ENCODE data around the gene SCN10A.

The SCN10A gene

GRCh38 chr3:38722781-38723568 lies 93.0 kb downstream of the SCN10A start:
- DNase-seq (ENCODE audit: low read depth, low spot score), result no peak
- Histone ChIP-seq H3K9me3 (ENCODE audit: low read depth, low read length) (no peaks in the 10 kb centered on the region), H3K4me3 (no peak overlapping the region), H3K9ac (ENCODE audit: insufficient read length) (no peak overlapping the region), H3K27ac (no peak overlapping the region), H3K36me3 (ENCODE audit: insufficient read depth, low read length) (no peaks in the 10 kb centered on the region)
- no peak for TF ChIP-seq FOXP2 (optimal IDR thresholded peaks at IDR 0.05; ENCODE audit: control extremely low read depth, extremely low read length, insufficient read depth)
- no peak for TF ChIP-seq POLR2AphosphoS5 (IDR thresholded peaks at IDR 0.05; ENCODE audit: borderline replicate concordance, low read depth, low read length)
- TF ChIP-seq EZH2 (IDR thresholded peaks at IDR 0.05), result no peak

- no peak for DNase-seq (ENCODE audit: low read depth, low spot score)
- no peak overlapping the region for H3K27ac ChIP-seq
- no peak overlapping the region for H3K4me3 ChIP-seq
- no peaks in the 10 kb centered on the region for H3K36me3 ChIP-seq (ENCODE audit: insufficient read depth, low read length)
- no peaks in the 10 kb centered on the region for H3K9me3 ChIP-seq (ENCODE audit: low read depth, low read length)
- no peak overlapping the region for H3K9ac ChIP-seq (ENCODE audit: insufficient read length)
- TF ChIP-seq FOXP2 (optimal IDR thresholded peaks at IDR 0.05; ENCODE audit: control extremely low read depth, extremely low read length, insufficient read depth) (no peak), EZH2 (IDR thresholded peaks at IDR 0.05) (no peak), POLR2AphosphoS5 (IDR thresholded peaks at IDR 0.05; ENCODE audit: borderline replicate concordance, low read depth, low read length) (no peak)
Observed at GRCh38 chr3:38721207-38721772, 94.7 kb downstream of the SCN10A start.

- DNase-seq (ENCODE audit: low read depth, low spot score), result no peak
- no peak overlapping the region for H3K4me3 ChIP-seq
- no peaks in the 10 kb centered on the region for H3K9me3 ChIP-seq (ENCODE audit: low read depth, low read length)
- H3K36me3 ChIP-seq (ENCODE audit: insufficient read depth, low read length), result no peaks in the 10 kb centered on the region
- no peak overlapping the region for H3K9ac ChIP-seq (ENCODE audit: insufficient read length)
- no peak for TF ChIP-seq EZH2 (IDR thresholded peaks at IDR 0.05)
- TF ChIP-seq FOXP2 (optimal IDR thresholded peaks at IDR 0.05; ENCODE audit: control extremely low read depth, extremely low read length, insufficient read depth), result no peak
- no peak for TF ChIP-seq POLR2AphosphoS5 (IDR thresholded peaks at IDR 0.05; ENCODE audit: borderline replicate concordance, low read depth, low read length)
- H3K27ac ChIP-seq, result no peak overlapping the region
Observed at GRCh38 chr3:38720465-38720864, 95.6 kb downstream of the SCN10A start.

GRCh38 chr3:38717355-38718240 lies 98.4 kb downstream of the SCN10A start:
- no peaks in the 10 kb centered on the region for H3K9me3 ChIP-seq (ENCODE audit: low read depth, low read length)
- no peak overlapping the region for H3K27ac ChIP-seq
- TF ChIP-seq POLR2AphosphoS5 (IDR thresholded peaks at IDR 0.05; ENCODE audit: borderline replicate concordance, low read depth, low read length) (no peak), EZH2 (IDR thresholded peaks at IDR 0.05) (no peak)
- H3K36me3 ChIP-seq (ENCODE audit: insufficient read depth, low read length), result no peaks in the 10 kb centered on the region
- DNase-seq (ENCODE audit: low read depth, low spot score), result no peak
- no peak overlapping the region for H3K9ac ChIP-seq (ENCODE audit: insufficient read length)
- H3K4me3 ChIP-seq, result no peak overlapping the region

GRCh38 chr3:38713121-38713520 lies 102.9 kb downstream of the SCN10A start:
- H3K9ac ChIP-seq (ENCODE audit: insufficient read length), result no peak overlapping the region
- no peaks in the 10 kb centered on the region for H3K36me3 ChIP-seq (ENCODE audit: insufficient read depth, low read length)
- no peak for DNase-seq (ENCODE audit: low read depth, low spot score)
- H3K27ac ChIP-seq, result no peak overlapping the region
- no peak overlapping the region for H3K4me3 ChIP-seq
- no peaks in the 10 kb centered on the region for H3K9me3 ChIP-seq (ENCODE audit: low read depth, low read length)
- TF ChIP-seq EZH2 (IDR thresholded peaks at IDR 0.05) (no peak), POLR2AphosphoS5 (IDR thresholded peaks at IDR 0.05; ENCODE audit: borderline replicate concordance, low read depth, low read length) (no peak), FOXP2 (optimal IDR thresholded peaks at IDR 0.05; ENCODE audit: control extremely low read depth, extremely low read length, insufficient read depth) (no peak)

- no peak overlapping the region for H3K27ac ChIP-seq
- DNase-seq (ENCODE audit: low read depth, low spot score), result no peak
- no peak overlapping the region for H3K9ac ChIP-seq (ENCODE audit: insufficient read length)
- no peak for TF ChIP-seq EZH2 (IDR thresholded peaks at IDR 0.05)
- no peak for TF ChIP-seq FOXP2 (optimal IDR thresholded peaks at IDR 0.05; ENCODE audit: control extremely low read depth, extremely low read length, insufficient read depth)
- no peak for TF ChIP-seq POLR2AphosphoS5 (IDR thresholded peaks at IDR 0.05; ENCODE audit: borderline replicate concordance, low read depth, low read length)
- no peak overlapping the region for H3K4me3 ChIP-seq
- H3K36me3 ChIP-seq (ENCODE audit: insufficient read depth, low read length), result no peaks in the 10 kb centered on the region
- H3K9me3 ChIP-seq (ENCODE audit: low read depth, low read length), result no peaks in the 10 kb centered on the region
Observed at GRCh38 chr3:38711321-38711720, 104.7 kb downstream of the SCN10A start.

- no peak for DNase-seq (ENCODE audit: low read depth, low spot score)
- H3K36me3 ChIP-seq (ENCODE audit: insufficient read depth, low read length), result no peaks in the 10 kb centered on the region
- no peak overlapping the region for H3K4me3 ChIP-seq
- no peak overlapping the region for H3K9ac ChIP-seq (ENCODE audit: insufficient read length)
- TF ChIP-seq FOXP2 (optimal IDR thresholded peaks at IDR 0.05; ENCODE audit: control extremely low read depth, extremely low read length, insufficient read depth) (no peak), POLR2AphosphoS5 (IDR thresholded peaks at IDR 0.05; ENCODE audit: borderline replicate concordance, low read depth, low read length) (no peak), EZH2 (IDR thresholded peaks at IDR 0.05) (no peak)
- no peaks in the 10 kb centered on the region for H3K9me3 ChIP-seq (ENCODE audit: low read depth, low read length)
- no peak overlapping the region for H3K27ac ChIP-seq
Observed at GRCh38 chr3:38707730-38708129, 108.3 kb downstream of the SCN10A start.

- Histone ChIP-seq H3K36me3 (ENCODE audit: insufficient read depth, low read length) (no peaks in the 10 kb centered on the region), H3K9me3 (ENCODE audit: low read depth, low read length) (no peaks in the 10 kb centered on the region), H3K4me3 (no peak overlapping the region), H3K27ac (no peak overlapping the region), H3K9ac (ENCODE audit: insufficient read length) (no peak overlapping the region)
- TF ChIP-seq EZH2 (IDR thresholded peaks at IDR 0.05) (no peak), POLR2AphosphoS5 (IDR thresholded peaks at IDR 0.05; ENCODE audit: borderline replicate concordance, low read depth, low read length) (no peak), FOXP2 (optimal IDR thresholded peaks at IDR 0.05; ENCODE audit: control extremely low read depth, extremely low read length, insufficient read depth) (no peak)
- no peak for DNase-seq (ENCODE audit: low read depth, low spot score)
Observed at GRCh38 chr3:38706961-38707360, 109.1 kb downstream of the SCN10A start.

Data from SK-N-MC (cell line).